Germinal center (tissue), 1 donor: ENCODE measurements around the gene DENND1B.
"Not testable (repeated sequence)": the region's sequence is repeated elsewhere in the genome, so short reads cannot be mapped to it uniquely, and the experiment has no call there.

Experiments
- DNase-seq: peaks from one replicate; pipeline ENCODE4 v3.0.0; 2012; ENCODE audit warnings: mixed read lengths, low spot score

The DENND1B gene

GRCh38 chr1:197553281-197553680 is 222.0 kb downstream of the DENND1B start:
- DNase-seq, result no peak

DNA sequence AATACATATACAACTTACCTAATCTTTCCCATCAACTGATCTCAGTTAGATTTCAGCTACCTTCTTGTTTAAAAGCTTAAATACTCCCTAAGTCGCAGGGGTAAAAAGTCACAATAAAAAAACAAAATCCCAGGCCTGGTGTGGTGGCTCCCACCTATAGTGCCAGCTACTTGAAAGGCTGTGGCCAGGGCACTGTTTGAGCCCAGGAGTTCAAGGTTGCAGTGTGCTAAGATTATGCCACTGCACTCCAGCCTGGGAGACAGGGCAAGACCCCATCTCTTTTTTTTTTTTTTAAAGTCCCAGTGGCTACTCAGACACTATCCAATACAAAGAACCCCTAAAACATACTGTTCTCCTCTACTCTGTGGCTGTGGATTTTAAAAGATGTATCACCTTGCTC is 228.3 kb downstream of the DENND1B start:
- no peak for DNase-seq

- no peak for DNase-seq
Measured at GRCh38 chr1:197544553-197544952, 230.7 kb downstream of the DENND1B start.

- DNase-seq, result no peak
Measured at GRCh38 chr1:197544130-197544529, 231.2 kb downstream of the DENND1B start.

- DNase-seq, result no peak
Measured at GRCh38 chr1:197541411-197541810, 233.9 kb downstream of the DENND1B start.

- peak; percentile 6 for DNase-seq
Measured at GRCh38 chr1:197526736-197527371, 248.4 kb downstream of the DENND1B start.

GRCh38 chr1:197521118-197521739 is 254.1 kb downstream of the DENND1B start:
- DNase-seq, result peak; percentile 35

GRCh38 chr1:197519741-197520334 is 255.4 kb downstream of the DENND1B start:
- peak; percentile 17 for DNase-seq

DNA sequence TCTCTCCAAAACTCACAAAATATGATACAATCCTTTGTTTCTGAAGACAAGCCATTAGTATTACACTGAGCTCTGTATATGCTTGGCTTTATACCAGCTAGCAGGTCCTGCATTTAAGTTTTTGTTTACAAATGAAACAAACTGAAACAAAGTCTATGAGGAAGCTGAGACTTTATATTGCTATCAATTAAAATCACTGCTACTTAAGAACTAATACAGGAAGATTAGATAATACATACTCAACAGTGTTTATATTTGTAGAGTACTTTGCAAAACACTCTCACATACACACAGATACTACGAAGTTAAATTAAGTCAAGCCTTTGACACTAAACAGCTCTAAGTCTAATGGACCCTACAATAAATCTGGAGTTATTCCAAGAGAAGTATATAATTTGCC is 259.9 kb downstream of the DENND1B start:
- no peak for DNase-seq

GRCh38 chr1:197510691-197511378 is 264.4 kb downstream of the DENND1B start:
- DNase-seq, result no peak

- no peak for DNase-seq
Measured at GRCh38 chr1:197496722-197497121, 278.6 kb downstream of the DENND1B start.

DNA sequence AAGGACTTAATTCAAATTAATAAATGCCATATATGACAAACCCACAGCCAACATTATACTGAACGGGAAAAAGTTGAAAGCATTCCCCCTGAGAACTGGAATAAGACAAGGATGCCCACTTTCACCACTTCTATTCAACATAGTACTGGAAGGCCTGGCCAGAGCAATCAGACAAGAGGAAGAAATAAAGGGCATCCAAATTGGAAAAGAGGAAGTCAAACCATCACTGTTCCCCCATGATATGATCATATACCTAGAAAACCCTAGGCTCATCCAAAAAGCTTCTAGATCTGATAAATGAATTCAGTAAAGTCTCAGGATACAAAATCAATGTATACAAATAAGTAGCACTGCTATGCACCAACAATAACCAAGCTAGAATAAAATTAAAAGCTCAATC is 283.8 kb downstream of the DENND1B start:
- DNase-seq, result not testable (repeated sequence)

- DNase-seq, result no peak
Measured at GRCh38 chr1:197486946-197487345, 288.3 kb downstream of the DENND1B start.

DNA sequence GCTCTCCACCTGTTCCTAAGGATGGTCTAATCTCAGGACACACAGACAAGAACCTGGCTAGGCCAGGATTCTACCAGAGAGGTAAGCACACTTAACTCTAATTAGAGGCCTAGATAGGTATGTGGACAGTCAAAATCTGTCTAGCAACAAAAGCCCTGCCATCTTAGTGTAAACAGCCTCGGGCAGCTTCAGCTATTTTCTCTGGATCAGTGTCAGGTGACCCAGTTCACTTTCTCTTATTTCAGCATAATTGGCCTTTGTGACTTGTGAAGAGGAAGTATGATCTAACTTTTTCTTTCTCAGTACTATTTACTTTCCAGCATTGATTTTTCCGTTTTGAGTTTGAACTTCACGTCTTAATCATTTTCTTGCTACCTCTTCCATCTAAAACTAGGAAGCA is 289.5 kb downstream of the DENND1B start:
- no peak for DNase-seq

GRCh38 chr1:197481101-197481500 is 294.2 kb downstream of the DENND1B start:
- DNase-seq, result no peak

GRCh38 chr1:197480446-197480845 is 294.8 kb downstream of the DENND1B start:
- no peak for DNase-seq

GRCh38 chr1:197472141-197472540 is 303.1 kb downstream of the DENND1B start:
- DNase-seq, result no peak

DNA sequence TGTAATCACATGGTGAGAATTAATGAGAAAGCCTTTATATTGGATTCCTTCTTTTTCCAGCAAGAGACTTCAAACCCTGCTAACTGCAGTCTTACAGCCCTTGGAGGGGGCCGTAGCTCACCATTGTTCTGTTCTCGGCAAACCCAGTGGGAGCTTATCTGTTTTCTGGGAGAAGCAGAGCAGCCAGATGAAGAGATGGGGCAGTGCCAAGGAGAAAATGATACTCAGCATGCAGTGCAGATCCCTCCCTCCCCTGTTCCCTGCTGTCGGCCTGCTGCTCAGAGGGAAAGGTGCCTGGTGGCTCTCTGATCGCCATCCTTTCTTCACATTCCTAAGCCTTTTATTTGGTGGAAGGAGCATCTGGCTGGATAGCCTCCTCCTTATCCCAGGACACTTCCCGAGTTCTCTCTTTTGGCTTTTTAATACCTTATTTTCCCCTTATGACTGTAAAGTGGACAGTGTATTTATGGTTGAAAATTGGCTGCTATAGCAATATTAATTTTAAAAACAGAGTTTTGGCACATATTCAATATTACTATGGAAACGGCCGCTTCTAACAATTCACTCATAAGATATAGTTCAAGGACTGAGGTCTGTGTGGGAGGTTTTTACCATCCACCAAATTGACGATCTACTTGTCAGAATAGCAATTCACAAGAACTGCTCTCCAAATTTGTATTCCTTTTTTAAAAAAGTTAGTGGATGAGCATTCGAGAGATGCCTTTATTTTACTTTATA is 303.9 kb downstream of the DENND1B start:
- no peak for DNase-seq

DNA sequence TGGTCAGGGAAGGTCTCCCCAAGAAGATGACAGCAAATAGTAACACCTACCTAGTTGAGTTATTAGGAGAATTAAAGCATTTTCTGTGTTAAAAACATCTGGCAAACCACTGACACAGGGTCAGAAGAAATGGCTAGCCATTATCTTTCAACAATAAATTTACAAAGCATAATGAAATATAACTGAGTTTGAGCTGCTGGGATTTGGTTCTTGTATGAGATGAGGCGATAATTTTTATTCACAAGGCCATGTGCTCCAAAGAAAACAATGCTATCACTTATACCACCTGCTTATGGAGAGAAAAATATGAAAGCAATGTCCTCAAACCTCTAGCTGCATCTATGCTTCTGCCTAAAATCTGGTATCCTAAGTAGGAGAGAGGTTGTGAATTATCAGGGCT is 304.9 kb downstream of the DENND1B start:
- DNase-seq, result no peak

GRCh38 chr1:197469620-197470210 is 305.6 kb downstream of the DENND1B start:
- DNase-seq, result no peak

- DNase-seq, result no peak
Measured at GRCh38 chr1:197468543-197469175, 306.6 kb downstream of the DENND1B start.
